Measurements from ENCODE around the gene SPATA2L. TPM values are rescaled to one million over a fixed set of nuclear protein-coding genes. Genes with fewer than 3 reads are reported as not detected.

SPATA2L gene
- polyA plus RNA-seq, 4 donors: 5.3 to 9.8 (median 8.2) TPM

DNA sequence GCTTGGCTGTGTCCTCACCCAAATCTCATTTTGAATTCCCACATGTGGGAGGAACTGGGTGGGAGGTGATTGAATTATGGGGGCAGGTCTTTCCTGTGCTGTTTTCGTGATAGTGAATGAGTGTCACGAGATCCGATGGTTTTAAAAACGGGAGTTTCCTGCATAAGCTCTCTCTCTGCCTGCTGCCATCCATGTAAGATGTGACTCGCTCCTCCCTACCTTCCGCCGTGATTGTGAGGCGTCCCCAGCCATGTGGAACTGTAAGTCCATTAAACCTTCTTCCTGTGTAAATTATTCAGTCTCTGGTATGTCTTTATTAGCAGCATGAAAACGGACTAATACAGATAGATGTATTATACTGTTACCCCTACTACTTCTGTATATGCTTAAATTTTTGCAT lies 40.3 kb downstream of the SPATA2L start:
- DNase-seq (ENCODE audit: low read depth in 4 of 4, low spot score in 2 of 4): no peak

DNA sequence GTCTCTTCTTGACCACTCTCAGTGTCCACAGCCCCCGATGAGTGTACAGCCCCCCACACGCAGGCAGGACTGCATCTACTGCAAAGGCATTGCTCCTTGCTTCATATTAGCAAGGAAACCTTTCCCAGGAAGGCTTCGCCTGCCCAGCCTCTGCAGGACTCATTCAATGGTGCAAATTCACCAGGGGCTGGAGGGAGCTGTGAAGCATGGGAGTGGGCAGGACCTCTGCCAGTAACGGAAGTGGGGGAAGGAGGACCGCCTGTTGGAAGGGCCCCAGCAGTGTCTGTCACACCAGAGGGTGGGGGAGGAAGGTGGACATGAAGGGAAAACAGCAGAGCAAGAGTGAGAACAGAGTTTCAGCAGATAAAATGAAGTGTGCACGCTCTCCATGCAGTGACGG lies 41.4 kb downstream of the SPATA2L start:
- DNase-seq (ENCODE audit: low read depth in 4 of 4, low spot score in 2 of 4): no peak

DNA sequence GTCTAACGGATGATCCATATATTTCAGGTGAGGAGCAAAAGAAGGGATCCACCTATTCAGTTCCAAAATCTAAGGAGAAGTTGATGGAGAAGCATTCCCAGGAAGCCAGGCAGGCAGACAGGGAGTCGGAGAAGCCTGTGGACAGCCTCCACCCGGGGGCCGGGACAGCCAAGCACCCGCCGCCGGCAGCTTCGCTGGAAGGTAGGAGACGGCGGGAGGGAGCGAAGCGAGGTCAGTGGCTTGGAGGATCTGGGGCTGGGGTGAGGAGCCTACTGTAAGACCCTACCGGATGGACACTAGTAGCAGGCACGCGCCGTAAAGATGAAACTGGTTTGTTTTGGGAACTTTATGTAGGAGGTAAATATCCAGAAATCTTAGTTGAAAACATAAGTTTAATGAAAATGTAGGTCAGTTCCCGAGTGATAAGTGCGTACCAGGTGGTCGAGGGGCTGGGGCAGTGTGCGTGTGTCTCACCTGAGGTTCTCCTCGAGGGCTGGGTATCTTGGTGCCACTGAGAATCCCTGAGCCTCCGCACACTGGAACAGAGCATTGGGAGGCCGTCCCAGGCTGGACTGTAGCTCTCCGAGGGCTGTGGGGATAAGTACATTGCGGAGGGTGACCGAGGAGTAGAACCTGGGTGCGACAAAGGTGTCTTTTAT lies 43.2 kb downstream of the SPATA2L start:
- DNase-seq (ENCODE audit: low read depth in 4 of 4, low spot score in 2 of 4): peak in 1 of 4 donors; percentile 15

DNA sequence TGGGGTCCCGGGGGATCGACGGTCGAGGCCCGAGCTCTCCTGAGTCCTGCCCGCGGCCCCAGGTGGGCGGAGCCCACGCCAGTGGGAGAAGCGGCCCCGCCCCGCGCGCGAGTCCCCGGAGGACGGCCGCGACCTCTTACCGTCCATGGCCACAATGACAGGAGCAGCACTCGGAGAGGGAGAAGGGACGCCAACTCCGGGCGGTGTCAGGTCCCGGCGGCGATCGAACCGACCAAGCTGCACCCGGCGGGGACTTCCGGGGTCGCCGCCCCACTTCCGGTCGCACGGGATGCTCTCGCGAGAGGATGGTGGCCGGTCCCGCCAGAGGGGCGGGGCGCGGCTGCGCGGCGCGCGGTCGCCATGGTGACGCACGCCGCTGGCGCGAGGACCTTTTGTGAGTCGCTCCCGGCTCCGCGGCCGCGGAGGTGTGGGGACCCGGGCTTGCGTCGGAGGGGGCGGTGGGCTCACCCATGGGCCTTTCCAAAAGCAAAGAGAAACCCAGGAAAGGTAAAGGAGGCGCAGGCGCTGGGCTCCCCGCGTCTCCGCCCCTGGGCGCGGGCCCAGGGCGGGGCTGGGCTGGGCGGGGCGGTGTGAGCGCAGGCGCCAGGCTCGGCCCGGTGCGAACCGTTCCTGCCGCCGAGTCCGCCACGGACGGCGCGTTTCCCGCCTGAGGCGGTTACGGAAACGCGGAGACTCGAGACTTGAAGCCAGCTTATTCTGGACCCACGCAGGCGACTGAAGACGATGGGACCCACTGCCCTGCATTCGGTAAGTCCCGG lies 43.9 kb downstream of the SPATA2L start, which contains the start of the genes CHMP1A and SPATA33:
CHMP1A (minus strand) TSS at position 267 of the 779 bp plus-strand sequence; CDS start at position 147, 120 bp downstream.
SPATA33 (plus strand) TSS at position 395 of the 779 bp plus-strand sequence; CDS start at position 471, 76 bp downstream.
- peak; percentile 71 to 82 (median 80) for DNase-seq (ENCODE audit: low read depth in 4 of 4, low spot score in 2 of 4)

DNA sequence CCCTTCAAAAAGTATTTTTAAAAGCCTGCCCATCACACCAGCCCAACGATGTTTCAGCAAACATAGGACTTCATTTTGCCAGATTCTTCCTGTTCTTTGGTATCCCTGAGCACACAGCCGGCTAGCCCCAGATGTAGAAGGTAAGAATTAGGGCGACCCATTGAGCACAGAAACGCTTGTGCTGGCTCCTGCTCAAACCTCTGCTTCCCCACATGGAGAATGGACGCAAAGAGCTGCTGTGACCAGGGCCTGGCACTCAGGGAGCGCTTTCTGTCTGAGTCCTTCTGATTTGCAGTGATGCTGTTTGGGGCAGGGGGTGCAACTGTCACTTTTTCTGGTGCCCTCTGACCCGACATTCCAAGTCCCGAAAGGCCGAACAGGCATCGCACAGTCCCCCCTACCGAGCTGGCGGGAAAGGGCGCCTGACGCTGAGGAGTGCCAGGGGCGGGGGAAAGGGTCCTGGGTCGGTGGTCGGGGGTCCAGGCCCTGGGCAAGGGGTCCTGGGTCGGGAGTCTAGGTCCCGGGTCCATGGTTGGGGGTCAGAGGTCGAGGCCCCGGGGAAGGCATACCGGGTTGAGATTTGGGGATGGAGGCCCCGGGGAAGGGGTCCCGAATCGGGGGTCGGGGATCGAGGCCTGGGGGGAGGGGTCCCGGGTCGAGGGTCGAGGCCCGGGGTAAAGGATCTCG lies 44.9 kb downstream of the SPATA2L start:
- no peak for DNase-seq (ENCODE audit: low read depth in 4 of 4, low spot score in 2 of 4)

DNA sequence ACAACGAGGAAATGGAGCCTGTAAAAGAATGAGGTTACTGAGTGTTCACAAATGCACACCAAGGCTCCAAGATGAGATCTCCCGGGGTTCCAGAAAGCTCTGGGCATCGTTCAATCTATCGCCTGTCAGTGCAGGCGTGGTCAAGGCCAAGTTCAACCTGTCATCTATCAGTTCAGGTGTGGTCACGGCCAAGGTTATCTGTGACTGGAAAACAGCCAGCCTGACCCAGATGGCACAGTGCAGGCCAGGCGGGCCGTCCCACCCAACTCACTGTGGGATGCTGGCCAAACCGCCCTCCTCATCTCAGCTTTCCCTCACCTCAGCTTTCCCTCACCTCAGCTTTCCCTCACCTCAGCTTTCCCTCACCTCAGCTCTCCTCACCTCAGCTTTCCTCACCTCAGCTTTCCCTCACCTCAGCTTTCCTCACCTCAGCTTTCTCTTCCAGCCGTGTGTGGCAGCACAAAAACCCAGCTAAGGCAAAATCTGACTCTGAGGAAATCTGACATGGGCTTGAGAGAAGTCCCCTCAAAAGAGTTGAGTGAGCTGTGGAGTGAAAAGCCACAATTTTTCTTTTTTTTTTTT lies 46.4 kb downstream of the SPATA2L start:
- no peak for DNase-seq (ENCODE audit: low read depth in 4 of 4, low spot score in 2 of 4)

DNA sequence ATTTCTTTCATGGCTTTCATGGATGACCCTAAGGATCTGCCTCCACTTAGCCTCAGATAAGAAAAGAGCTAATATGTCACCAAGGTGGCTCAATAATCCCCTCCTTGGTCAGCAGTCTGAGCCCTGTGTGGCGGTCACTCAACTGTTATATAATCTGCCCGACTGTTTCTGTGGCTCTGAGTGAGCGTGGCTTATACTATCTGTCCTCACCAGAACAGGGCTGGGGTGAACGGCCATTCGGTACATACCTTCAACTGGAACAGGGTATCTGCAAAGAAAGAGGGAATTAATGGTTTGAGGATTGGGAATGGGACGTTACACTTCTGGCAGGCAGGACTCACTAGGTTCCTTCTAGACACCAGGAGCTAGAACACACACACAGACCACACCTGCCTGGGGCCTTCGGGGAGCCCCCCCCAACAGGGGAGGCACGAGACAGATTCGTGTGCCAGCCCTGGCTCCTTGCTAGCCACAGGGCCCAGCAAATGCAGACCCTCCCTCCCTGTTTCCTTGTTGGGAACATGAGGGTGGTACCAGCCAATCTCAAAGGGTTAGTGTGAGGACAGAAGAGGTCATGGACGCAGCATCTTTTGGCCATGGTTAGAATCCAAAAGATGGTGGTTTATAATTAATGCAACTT lies 47.7 kb downstream of the SPATA2L start:
- DNase-seq (ENCODE audit: low read depth in 4 of 4, low spot score in 2 of 4): no peak

DNA sequence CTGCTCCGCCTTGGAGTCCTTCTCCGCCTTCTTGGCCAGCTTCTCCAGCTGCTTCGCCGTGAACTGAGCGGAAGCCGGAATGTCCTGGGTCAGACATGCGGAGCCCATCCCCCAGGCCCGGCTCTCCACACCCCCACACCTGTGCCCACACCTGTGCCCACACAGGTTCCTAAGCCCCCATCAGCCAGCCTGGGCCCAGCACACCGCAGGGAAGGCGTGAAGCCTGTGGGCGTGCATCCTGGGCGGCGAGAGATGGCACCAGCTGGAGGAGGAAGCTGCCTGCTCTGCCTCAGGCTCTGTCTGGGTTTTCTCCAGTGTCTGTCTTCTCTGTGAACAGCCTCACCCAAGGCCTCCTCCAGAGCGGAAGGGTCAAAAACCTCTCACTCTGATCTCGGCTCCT lies 49.9 kb downstream of the SPATA2L start:
- DNase-seq (ENCODE audit: low read depth in 4 of 4, low spot score in 2 of 4): no peak

DNA sequence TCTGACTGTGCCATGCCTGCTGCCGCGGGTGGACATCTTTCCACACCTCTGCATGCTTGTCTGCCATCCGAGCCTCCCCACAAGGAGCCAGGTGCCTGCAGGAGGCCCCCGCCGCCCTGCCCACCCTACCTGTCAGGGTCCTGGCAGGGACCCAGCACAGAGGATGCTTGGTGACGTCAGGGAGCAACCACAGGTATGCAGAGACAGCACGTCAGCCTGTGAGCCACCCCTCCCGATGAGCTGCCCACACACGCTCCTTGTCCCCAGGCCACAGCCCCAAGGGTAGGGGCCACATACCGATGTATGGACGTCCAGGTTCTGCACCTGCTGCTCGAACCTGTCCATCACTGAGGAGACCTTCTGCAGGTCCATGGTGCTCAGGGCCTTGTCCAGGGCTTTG lies 54.6 kb downstream of the SPATA2L start:
- no peak for DNase-seq (ENCODE audit: low read depth in 4 of 4, low spot score in 2 of 4)

Other genes with a start within 250 kb of the SPATA2L start
- gene ANKRD11, start 211.1 kb downstream of the SPATA2L start, polyA plus RNA-seq (ENCODE audit: insufficient read length in 4 of 4): 100 to 1,000 TPM in 2 of 4 donors, 10 to 100 TPM in 2; 80.8 to 129 (median 102) TPM
- 100 to 1,000 TPM in 2 of 4 donors, 10 to 100 TPM in 2; 80.0 to 142 (median 110) TPM for gene SPG7, start 193.3 kb downstream of the SPATA2L start, polyA plus RNA-seq (ENCODE audit: insufficient read length in 4 of 4)
- gene RPL13, start 141.0 kb downstream of the SPATA2L start, polyA plus RNA-seq (ENCODE audit: insufficient read length in 4 of 4): 1,000 to 10,000 TPM; 1,722 to 3,231 (median 2,380) TPM
- 1 to 10 TPM; 1.9 to 6.4 (median 5.0) TPM for gene CPNE7, start 125.9 kb downstream of the SPATA2L start, polyA plus RNA-seq (ENCODE audit: insufficient read length in 4 of 4)
- gene DPEP1, start 88.1 kb downstream of the SPATA2L start, polyA plus RNA-seq (ENCODE audit: insufficient read length in 4 of 4): 10 to 100 TPM; 24.5 to 51.1 (median 41.6) TPM
- 10 to 100 TPM; 69.0 to 96.4 (median 85.2) TPM for gene CHMP1A, start 44.0 kb downstream of the SPATA2L start, polyA plus RNA-seq (ENCODE audit: insufficient read length in 4 of 4)
- gene SPATA33, start 43.9 kb downstream of the SPATA2L start, polyA plus RNA-seq (ENCODE audit: insufficient read length in 4 of 4): 10 to 100 TPM; 13.9 to 16.6 (median 15.6) TPM
- 100 to 1,000 TPM in 2 of 4 donors, 10 to 100 TPM in 2; 87.1 to 165 (median 121) TPM for gene CDK10, start 15.0 kb downstream of the SPATA2L start, polyA plus RNA-seq (ENCODE audit: insufficient read length in 4 of 4)
- gene VPS9D1, start 19.2 kb upstream of the SPATA2L start, polyA plus RNA-seq (ENCODE audit: insufficient read length in 4 of 4): 10 to 100 TPM in 3 of 4 donors, 1 to 10 TPM in 1; 8.7 to 16.3 (median 15.5) TPM
- 10 to 100 TPM; 20.9 to 39.6 (median 29.8) TPM for gene ZNF276, start 19.8 kb upstream of the SPATA2L start, polyA plus RNA-seq (ENCODE audit: insufficient read length in 4 of 4)
- 10 to 100 TPM; 15.6 to 56.3 (median 33.0) TPM for gene FANCA, start 114.9 kb upstream of the SPATA2L start, polyA plus RNA-seq (ENCODE audit: insufficient read length in 4 of 4)
- 10 to 100 TPM in 3 of 4 donors, 1 to 10 TPM in 1; 9.5 to 22.5 (median 14.2) TPM for gene SPIRE2, start 126.8 kb upstream of the SPATA2L start, polyA plus RNA-seq (ENCODE audit: insufficient read length in 4 of 4)
- 100 to 1,000 TPM; 123 to 176 (median 148) TPM for gene TCF25, start 171.9 kb upstream of the SPATA2L start, polyA plus RNA-seq (ENCODE audit: insufficient read length in 4 of 4)
- gene MC1R, start 217.2 kb upstream of the SPATA2L start, polyA plus RNA-seq (ENCODE audit: insufficient read length in 4 of 4): 1 to 10 TPM; 2.1 to 8.5 (median 5.4) TPM
- gene TUBB3, start 221.6 kb upstream of the SPATA2L start, polyA plus RNA-seq (ENCODE audit: insufficient read length in 4 of 4): 10 to 100 TPM in 3 of 4 donors, 1 to 10 TPM in 1; 9.0 to 13.7 (median 13.6) TPM
- 10 to 100 TPM; 34.8 to 55.4 (median 46.0) TPM for gene DEF8, start 247.1 kb upstream of the SPATA2L start, polyA plus RNA-seq (ENCODE audit: insufficient read length in 4 of 4)